OCI-LY1 (cell line): ENCODE measurements around the gene MS4A1.

Source experiments
- H2AFZ ChIP-seq: fragments of 200-600 bp; sonication (generic), shearing (Covaris generic); 2 replicates; pipeline ENCODE4 v1.6.0; 2014; ENCODE audit warnings: antibody characterized with exemption, mild to moderate bottlenecking, low read length
- H3F3A ChIP-seq: fragments of 200-600 bp; sonication (generic), shearing (Covaris generic); 2 replicates; pipeline ENCODE4 v1.6.0; 2014; ENCODE audit warnings: mild to moderate bottlenecking, antibody characterized with exemption, low read length, moderate library complexity; ENCODE audit not compliant: insufficient read depth
- H3K27ac ChIP-seq: fragments of 200-600 bp; sonication (generic); 2 replicates; pipeline ENCODE4 v1.5.1; 2014; ENCODE audit warnings: low read length, mixed run types, mild to moderate bottlenecking, low read depth; ENCODE audit not compliant: poor library complexity, severe bottlenecking
- H3K27me3 ChIP-seq: fragments of 200-600 bp; sonication (generic); 2 replicates; pipeline ENCODE4 v1.6.0; 2014; ENCODE audit warnings: antibody characterized with exemption, mild to moderate bottlenecking, low read length, moderate library complexity; ENCODE audit not compliant: insufficient read depth
- H3K36me3 ChIP-seq: fragments of 200-600 bp; sonication (generic); 2 replicates; pipeline ENCODE4 v1.6.1; 2014; ENCODE audit warnings: mild to moderate bottlenecking, antibody characterized with exemption, low read length, moderate library complexity, mixed read lengths; ENCODE audit not compliant: insufficient read depth
- H3K4me1 ChIP-seq: fragments of 200-600 bp; sonication (generic); 2 replicates; pipeline ENCODE4 v1.5.1; 2014; ENCODE audit warnings: mild to moderate bottlenecking, low read length, moderate library complexity; ENCODE audit not compliant: insufficient read depth, severe bottlenecking
- H3K4me2 ChIP-seq: fragments of 200-600 bp; sonication (generic), shearing (Covaris generic); 2 replicates; pipeline ENCODE4 v1.6.1; 2014; ENCODE audit warnings: low read length
- H3K4me3 ChIP-seq: fragments of 200-600 bp; sonication (generic); 2 replicates; pipeline ENCODE4 v1.5.1; 2014; ENCODE audit warnings: low read length, low read depth, mild to moderate bottlenecking, mixed read lengths; ENCODE audit not compliant: poor library complexity, severe bottlenecking
- H3K79me2 ChIP-seq: fragments of 200-600 bp; shearing (Covaris generic); 2 replicates; pipeline ENCODE4 v1.6.1; 2016; ENCODE audit warnings: mixed run types, low read length, mixed read lengths; ENCODE audit not compliant: insufficient read depth
- H3K9ac ChIP-seq: fragments of 200-600 bp; sonication (generic), shearing (Covaris generic); 2 replicates; pipeline ENCODE4 v1.6.1; 2014; ENCODE audit warnings: mild to moderate bottlenecking, low read length, mixed read lengths
- H3K9me2 ChIP-seq: fragments of 200-600 bp; sonication (generic), shearing (Covaris generic); 2 replicates; pipeline ENCODE4 v1.6.1; 2014; ENCODE audit warnings: low read depth, mild to moderate bottlenecking, low read length, mixed read lengths
- H3K9me3 ChIP-seq: fragments of 200-600 bp; shearing (Covaris generic); 2 replicates; pipeline ENCODE4 v1.6.1; 2014; ENCODE audit warnings: low read length, mixed read lengths
- H4K20me1 ChIP-seq: fragments of 200-600 bp; sonication (generic), shearing (Covaris generic); 2 replicates; pipeline ENCODE4 v1.6.0; 2016; ENCODE audit warnings: mild to moderate bottlenecking, low read length; ENCODE audit not compliant: insufficient read depth
- CTCF ChIP-seq: fragments of 200-600 bp; sonication (generic), shearing (Covaris generic); IDR thresholded peaks from 2 replicates; pipeline ENCODE4 v1.5.1; 2017; ENCODE audit warnings: mild to moderate bottlenecking, antibody characterized with exemption, low read length, moderate library complexity, mixed read lengths
- EZH2 ChIP-seq: fragments of 200-600 bp; sonication (generic), shearing (Covaris generic); IDR thresholded peaks from 2 replicates; pipeline ENCODE4 v1.8.0; 2017; ENCODE audit warnings: borderline replicate concordance, mixed run types, mild to moderate bottlenecking, antibody characterized with exemption, low read length, moderate library complexity, mixed read lengths

Gene MS4A1

DNA sequence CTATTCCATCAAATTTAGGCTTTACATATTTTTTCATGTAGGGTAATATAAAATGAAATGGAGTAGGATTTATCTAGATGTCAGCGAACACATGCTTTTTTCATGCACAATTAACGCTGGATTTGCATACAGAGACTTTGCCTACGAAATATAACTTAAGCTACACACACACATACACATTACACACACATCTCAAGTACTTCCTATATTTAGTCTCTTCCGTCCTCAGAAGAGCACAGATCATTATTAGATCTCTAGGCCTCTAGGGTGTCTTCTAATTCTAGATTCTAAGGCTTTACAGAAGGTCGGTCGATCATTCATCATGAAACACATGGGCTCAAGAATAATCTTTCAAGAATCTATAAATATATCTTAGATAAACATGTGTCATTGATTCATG lies 55.7 kb downstream of the MS4A1 start:
- no peak overlapping the region for H3K9ac ChIP-seq
- no peaks in the 10 kb centered on the region for H3K36me3 ChIP-seq
- H3K27me3 ChIP-seq: no peaks in the 10 kb centered on the region
- H3K9me2 ChIP-seq: no peaks in the 10 kb centered on the region
- no peak for TF ChIP-seq CTCF
- H3K79me2 ChIP-seq: no peaks in the 10 kb centered on the region
- H3K27ac ChIP-seq: no peak overlapping the region
- H4K20me1 ChIP-seq: no peaks in the 10 kb centered on the region
- no peak overlapping the region for H2AFZ ChIP-seq
- H3F3A ChIP-seq: no peaks in the 10 kb centered on the region
- H3K4me2 ChIP-seq: no peak overlapping the region
- H3K4me1 ChIP-seq: no peaks in the 10 kb centered on the region
- no peaks in the 10 kb centered on the region for H3K9me3 ChIP-seq
- no peak overlapping the region for H3K4me3 ChIP-seq

- TF ChIP-seq EZH2: no peak
- no peak for TF ChIP-seq CTCF
- Histone ChIP-seq H3K27ac (no peak overlapping the region), H3K4me3 (no peak overlapping the region), H3K9me2 (no peaks in the 10 kb centered on the region), H3K4me2 (no peak overlapping the region), H4K20me1 (no peaks in the 10 kb centered on the region), H2AFZ (no peak overlapping the region), H3K79me2 (no peaks in the 10 kb centered on the region), H3K4me1 (no peaks in the 10 kb centered on the region), H3K27me3 (no peaks in the 10 kb centered on the region; the same call in 1 of the 2 replicates), H3K9me3 (no peaks in the 10 kb centered on the region), H3F3A (no peaks in the 10 kb centered on the region), H3K9ac (no peak overlapping the region), H3K36me3 (no peaks in the 10 kb centered on the region)
These were observed 57.1 kb downstream of the MS4A1 start for GRCh38 chr11:60512651-60513225.

DNA sequence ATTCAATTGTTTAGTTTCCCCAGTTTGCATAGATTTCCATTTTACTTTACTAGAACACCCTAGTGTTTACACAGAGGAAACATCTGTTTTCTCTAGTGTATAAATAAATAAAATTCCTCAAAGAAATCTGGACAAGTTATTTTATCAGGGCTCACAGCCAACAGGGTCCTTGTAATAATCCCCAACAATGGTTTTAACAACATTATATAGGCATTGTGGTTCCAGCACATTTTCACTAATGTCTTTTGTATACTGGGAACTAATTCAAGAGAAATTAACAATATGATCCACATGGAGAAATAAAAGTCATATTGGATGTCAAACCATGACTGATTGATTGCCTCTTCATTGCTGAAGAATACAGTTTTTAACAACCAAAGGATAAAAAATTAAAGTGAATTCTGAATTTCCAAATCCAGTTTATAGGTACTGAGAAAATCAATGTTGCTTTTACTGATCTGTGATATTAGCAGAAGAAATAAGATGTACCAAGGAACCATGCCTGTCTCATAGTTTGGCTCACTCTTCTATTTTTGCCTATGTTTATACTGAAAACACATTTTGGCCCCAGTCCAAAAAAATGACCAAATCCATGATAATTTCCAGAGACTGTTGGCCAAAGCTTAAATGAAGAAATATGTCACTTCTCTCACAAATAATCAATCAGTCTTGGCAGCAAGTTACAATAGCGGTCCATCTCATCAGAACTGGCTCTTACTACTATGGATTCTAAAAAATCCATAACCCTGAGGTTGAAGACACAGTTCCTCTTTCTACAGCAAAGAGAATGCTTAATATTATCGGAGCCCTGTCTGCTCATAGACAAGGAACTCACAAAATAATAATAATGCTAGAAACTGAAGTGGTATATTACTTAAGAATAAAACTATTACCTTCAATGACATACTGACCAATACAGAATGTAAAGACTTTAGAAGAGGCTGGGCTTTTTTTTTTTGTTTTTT lies 58.1 kb downstream of the MS4A1 start:
- Histone ChIP-seq H3K4me2 (no peak overlapping the region), H3K27ac (no peak overlapping the region), H3K9me3 (no peaks in the 10 kb centered on the region), H3F3A (no peaks in the 10 kb centered on the region), H3K36me3 (no peaks in the 10 kb centered on the region), H3K4me1 (no peaks in the 10 kb centered on the region), H2AFZ (no peak overlapping the region), H3K79me2 (no peaks in the 10 kb centered on the region), H4K20me1 (no peaks in the 10 kb centered on the region), H3K9me2 (no peaks in the 10 kb centered on the region), H3K4me3 (no peak overlapping the region), H3K27me3 (no peaks in the 10 kb centered on the region; the same call in 1 of the 2 replicates), H3K9ac (no peak overlapping the region)
- no peak for TF ChIP-seq EZH2
- TF ChIP-seq CTCF: no peak
